Lower lobe of right lung (tissue), 2 donors: ENCODE results near the gene MAGI3. TPM values are rescaled to one million over a fixed set of nuclear protein-coding genes. Genes with fewer than 3 reads are reported as not detected.

Experiments
- ATAC-seq, 2 donors: fragments of 200-7000 bp; cut with Tn5 transposase; one replicate each; pipeline ENCODE4 v1.9.1; 2020 to 2022; ENCODE audit warnings: mild to moderate bottlenecking in 2 of 2, moderate library complexity in 2 of 2
- DNase-seq: peaks from one replicate; pipeline ENCODE4 v3.0.0-alpha.2; 2020
- H3K27ac ChIP-seq: fragments of 200-600 bp; one replicate; pipeline ENCODE4 v1.8.0; 2022
- H3K27me3 ChIP-seq: fragments of 200-600 bp; one replicate; pipeline ENCODE4 v1.8.0; 2022; ENCODE audit warnings: low read depth
- H3K36me3 ChIP-seq: fragments of 200-600 bp; one replicate; pipeline ENCODE4 v1.8.0; 2022; ENCODE audit warnings: mild to moderate bottlenecking
- H3K4me1 ChIP-seq: fragments of 200-600 bp; one replicate; pipeline ENCODE4 v1.8.0; 2022
- H3K4me3 ChIP-seq: fragments of 200-600 bp; one replicate; pipeline ENCODE4 v1.8.0; 2022; ENCODE audit warnings: mild to moderate bottlenecking
- H3K9me3 ChIP-seq: fragments of 200-600 bp; one replicate; pipeline ENCODE4 v1.8.0; 2022
- intact Hi-C: fragments of 100-400 bp; cut with DNase I; formaldehyde crosslinking; loops from one replicate; pipeline ENCODE4 v1.11.0; 2022
- total RNA-seq: library from RNA; stranded (reverse); fragmentation: NEBNext Ultra II Directional; extraction: Animal tissue kit (Norgen Biotek cat#: 25700); gene quantifications from one replicate; pipeline ENCODE4 v1.2.1, GENCODE V29; 2021
- TF ChIP-seq, protein P1 (sequence below): fragments of 200-600 bp; IDR thresholded peaks from one replicate; pipeline ENCODE4 v1.8.0; 2022; ENCODE audit warnings: antibody characterized with exemption, mild to moderate bottlenecking
- donor health status: DM: no; HTN: yes; CAD: no; lungs with severe emphysema.

The MAGI3 gene
- total RNA-seq, 1 donor from 2014 or later, result 69.9 TPM

DNA sequence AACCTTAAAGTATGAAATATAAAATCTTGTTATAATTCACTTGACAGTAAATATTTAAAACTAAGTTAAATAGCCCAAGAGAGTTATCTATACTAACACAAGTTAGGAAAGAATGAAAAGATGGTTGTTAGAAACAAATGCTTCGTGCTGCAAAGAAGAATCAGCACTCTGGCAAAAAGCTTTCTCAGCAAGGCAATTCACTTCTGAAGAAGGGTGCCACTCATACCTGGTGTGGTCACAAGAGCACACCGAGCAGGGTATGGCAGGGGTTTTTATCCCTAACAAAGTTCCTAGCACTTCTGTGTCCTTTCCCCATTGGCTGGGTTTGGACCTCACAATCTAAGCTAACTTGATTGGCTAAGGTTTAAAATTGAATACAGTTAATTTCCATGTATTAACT lies 121.0 kb downstream of the MAGI3 start:
- TF ChIP-seq, protein P1, sequence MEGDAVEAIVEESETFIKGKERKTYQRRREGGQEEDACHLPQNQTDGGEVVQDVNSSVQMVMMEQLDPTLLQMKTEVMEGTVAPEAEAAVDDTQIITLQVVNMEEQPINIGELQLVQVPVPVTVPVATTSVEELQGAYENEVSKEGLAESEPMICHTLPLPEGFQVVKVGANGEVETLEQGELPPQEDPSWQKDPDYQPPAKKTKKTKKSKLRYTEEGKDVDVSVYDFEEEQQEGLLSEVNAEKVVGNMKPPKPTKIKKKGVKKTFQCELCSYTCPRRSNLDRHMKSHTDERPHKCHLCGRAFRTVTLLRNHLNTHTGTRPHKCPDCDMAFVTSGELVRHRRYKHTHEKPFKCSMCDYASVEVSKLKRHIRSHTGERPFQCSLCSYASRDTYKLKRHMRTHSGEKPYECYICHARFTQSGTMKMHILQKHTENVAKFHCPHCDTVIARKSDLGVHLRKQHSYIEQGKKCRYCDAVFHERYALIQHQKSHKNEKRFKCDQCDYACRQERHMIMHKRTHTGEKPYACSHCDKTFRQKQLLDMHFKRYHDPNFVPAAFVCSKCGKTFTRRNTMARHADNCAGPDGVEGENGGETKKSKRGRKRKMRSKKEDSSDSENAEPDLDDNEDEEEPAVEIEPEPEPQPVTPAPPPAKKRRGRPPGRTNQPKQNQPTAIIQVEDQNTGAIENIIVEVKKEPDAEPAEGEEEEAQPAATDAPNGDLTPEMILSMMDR, result no peak
- no peak for ATAC-seq
- Histone ChIP-seq H3K4me1 (no peaks in the 10 kb centered on the region), H3K4me3 (no peak overlapping the region), H3K27me3 (no peaks in the 10 kb centered on the region), H3K36me3 (no peaks in the 10 kb centered on the region), H3K27ac (no peak overlapping the region), H3K9me3 (peaks cover 20% of the 10 kb centered on the region)
- intact Hi-C loops, result no loop called here
- no peak for DNase-seq

DNA sequence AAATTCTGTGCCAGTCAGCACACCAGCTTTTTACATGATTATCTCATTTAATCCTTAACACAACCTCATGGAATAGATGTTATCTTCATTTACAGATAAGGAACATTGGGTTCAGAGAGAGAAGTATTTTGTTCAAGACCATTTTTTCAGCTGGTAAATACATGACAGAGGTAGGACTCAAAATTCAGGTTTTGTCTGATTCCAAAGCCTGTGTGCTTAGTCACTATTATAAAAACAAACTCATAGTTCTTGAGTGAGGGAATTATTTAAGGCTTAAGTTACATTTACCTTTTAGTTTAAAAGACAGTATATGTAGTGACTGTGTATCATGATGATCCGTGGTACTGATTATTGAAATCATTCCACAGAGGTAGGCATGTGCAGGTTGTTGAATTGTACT lies 125.2 kb downstream of the MAGI3 start:
- DNase-seq, result no peak
- Histone ChIP-seq H3K4me3 (no peak overlapping the region), H3K27me3 (no peaks in the 10 kb centered on the region), H3K9me3 (peaks cover 13% of the 10 kb centered on the region), H3K4me1 (no peaks in the 10 kb centered on the region), H3K27ac (no peak overlapping the region), H3K36me3 (no peaks in the 10 kb centered on the region)
- TF ChIP-seq, protein P1, result no peak
- ATAC-seq, result no peak
- intact Hi-C loops, result no loop called here

DNA sequence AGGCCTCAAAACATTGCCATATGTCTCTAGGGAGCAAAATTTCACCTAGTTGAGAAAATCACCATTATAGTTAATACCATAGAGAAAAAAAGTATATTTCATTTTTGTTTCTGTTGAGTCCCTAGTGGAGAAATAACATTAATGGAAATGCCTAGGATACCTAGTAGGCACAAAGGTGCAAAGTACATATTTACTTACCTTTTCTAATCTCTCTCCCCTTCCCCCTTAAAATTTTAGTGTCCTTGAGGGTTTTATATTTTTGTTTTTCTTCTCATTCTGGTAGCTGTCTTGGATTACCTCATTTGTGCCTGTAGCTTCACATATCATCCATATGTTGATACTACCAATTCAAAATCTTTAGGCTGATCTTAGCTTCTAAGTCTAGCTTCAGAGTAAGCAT lies 127.0 kb downstream of the MAGI3 start:
- no peaks in the 10 kb centered on the region for H3K9me3 ChIP-seq
- H3K4me1 ChIP-seq, result no peaks in the 10 kb centered on the region
- H3K27ac ChIP-seq, result no peak overlapping the region
- DNase-seq, result no peak
- TF ChIP-seq, protein P1, result no peak
- intact Hi-C loops, result no loop called here
- H3K36me3 ChIP-seq, result no peaks in the 10 kb centered on the region
- H3K4me3 ChIP-seq, result no peak overlapping the region
- H3K27me3 ChIP-seq, result no peaks in the 10 kb centered on the region
- ATAC-seq, result no peak

DNA sequence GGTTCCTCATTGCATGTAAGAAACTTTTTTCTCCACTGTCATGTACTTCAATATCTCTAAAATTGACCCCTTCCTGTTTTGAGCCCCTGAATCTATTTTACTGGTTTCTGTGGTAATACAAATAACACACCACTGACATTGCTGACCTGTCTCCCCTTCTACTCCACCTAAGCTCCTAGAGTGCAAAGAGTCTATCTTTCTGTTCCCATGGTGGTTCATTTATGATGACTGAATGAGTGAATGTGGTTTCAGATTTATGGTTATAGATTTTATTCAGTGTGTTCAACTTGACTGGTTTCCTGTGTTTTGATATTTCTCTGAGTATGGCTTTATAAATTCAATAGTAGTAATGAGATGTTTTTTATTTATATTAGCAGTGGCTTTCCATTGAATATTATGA lies 127.7 kb downstream of the MAGI3 start:
- DNase-seq (no peak), ATAC-seq (no peak)
- H3K27ac ChIP-seq, result no peak overlapping the region
- no peaks in the 10 kb centered on the region for H3K9me3 ChIP-seq
- H3K36me3 ChIP-seq, result no peaks in the 10 kb centered on the region
- intact Hi-C loops, result no loop called here
- H3K27me3 ChIP-seq, result no peaks in the 10 kb centered on the region
- no peaks in the 10 kb centered on the region for H3K4me1 ChIP-seq
- H3K4me3 ChIP-seq, result no peak overlapping the region
- TF ChIP-seq, protein P1, result no peak

GRCh38 chr1:113519556-113519955 lies 129.2 kb downstream of the MAGI3 start:
- Histone ChIP-seq H3K9me3 (no peaks in the 10 kb centered on the region), H3K4me1 (no peaks in the 10 kb centered on the region), H3K27me3 (no peaks in the 10 kb centered on the region), H3K27ac (no peak overlapping the region), H3K36me3 (no peaks in the 10 kb centered on the region), H3K4me3 (no peak overlapping the region)
- intact Hi-C loops, result no loop called here
- no peak for DNase-seq
- ATAC-seq, result peak in 1 of 2 donors; percentile 37
- TF ChIP-seq, protein P1, result no peak

GRCh38 chr1:113530021-113530420 lies 139.7 kb downstream of the MAGI3 start:
- H3K4me1 ChIP-seq, result no peaks in the 10 kb centered on the region
- peaks cover 7% of the 10 kb centered on the region for H3K9me3 ChIP-seq
- H3K4me3 ChIP-seq, result no peak overlapping the region
- ATAC-seq (no peak), DNase-seq (no peak)
- no peaks in the 10 kb centered on the region for H3K27me3 ChIP-seq
- TF ChIP-seq, protein P1, result no peak
- H3K27ac ChIP-seq, result no peak overlapping the region
- H3K36me3 ChIP-seq, result no peaks in the 10 kb centered on the region
- intact Hi-C loops, result no loop called here
